HG03175 (cell line): ENCODE measurements around the gene MICAL2.
A peak's percentile ranks its signal among the peaks of the same experiment; 100 is the strongest.

Experiments
- ATAC-seq: cut with Tn5 transposase; IDR thresholded peaks from one replicate; pipeline ENCODE4 v1.9.1; 2021; ENCODE audit warnings: mild to moderate bottlenecking, moderate library complexity; ENCODE audit not compliant: unreplicated experiment

Gene MICAL2

DNA sequence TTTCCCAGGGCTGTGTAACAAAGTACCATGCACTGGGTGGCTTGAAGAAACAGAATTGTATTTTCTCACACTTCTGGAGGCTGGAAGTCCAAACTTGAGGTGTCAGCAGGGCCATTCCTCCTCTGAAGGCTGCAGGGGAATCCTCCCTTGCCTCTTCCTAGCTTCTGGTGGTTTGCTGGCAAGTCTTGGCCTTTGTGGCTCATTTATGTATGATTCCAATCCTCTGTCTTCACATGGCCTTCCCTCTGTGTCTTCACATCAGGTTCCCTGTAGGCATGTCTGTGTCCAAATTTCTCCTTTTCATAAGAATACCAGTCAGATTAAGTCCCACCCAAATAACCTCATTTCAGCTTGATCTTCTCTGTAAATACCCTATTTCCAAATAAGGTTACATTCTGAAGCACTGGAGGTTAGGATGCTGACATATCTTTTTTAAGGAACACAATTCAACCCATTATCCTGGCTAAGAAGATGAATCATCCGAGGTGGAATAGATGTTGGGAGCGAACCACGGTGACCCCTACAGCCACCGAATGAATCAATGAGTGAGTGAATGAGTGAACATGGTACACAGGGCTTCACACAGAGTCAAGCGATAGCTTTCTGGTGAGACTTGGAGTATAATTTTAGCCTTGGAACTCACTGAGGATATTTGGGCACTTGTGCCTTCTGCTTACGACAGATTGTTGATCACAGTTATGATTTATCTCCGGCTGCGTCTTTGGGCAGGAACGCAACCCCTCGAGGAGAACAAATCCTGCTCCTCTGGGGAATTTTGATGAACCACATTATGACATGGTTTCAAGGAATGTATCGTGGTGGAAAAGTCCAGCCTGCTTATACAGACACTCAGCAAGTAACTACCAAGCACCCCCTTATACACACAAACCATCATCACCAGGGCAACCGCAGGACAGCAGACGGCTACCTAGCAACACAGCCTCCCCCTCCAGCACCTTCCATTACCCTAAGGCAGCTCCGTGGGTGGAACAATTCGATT is 34.3 kb upstream of the MICAL2 start:
- ATAC-seq, result no peak

DNA sequence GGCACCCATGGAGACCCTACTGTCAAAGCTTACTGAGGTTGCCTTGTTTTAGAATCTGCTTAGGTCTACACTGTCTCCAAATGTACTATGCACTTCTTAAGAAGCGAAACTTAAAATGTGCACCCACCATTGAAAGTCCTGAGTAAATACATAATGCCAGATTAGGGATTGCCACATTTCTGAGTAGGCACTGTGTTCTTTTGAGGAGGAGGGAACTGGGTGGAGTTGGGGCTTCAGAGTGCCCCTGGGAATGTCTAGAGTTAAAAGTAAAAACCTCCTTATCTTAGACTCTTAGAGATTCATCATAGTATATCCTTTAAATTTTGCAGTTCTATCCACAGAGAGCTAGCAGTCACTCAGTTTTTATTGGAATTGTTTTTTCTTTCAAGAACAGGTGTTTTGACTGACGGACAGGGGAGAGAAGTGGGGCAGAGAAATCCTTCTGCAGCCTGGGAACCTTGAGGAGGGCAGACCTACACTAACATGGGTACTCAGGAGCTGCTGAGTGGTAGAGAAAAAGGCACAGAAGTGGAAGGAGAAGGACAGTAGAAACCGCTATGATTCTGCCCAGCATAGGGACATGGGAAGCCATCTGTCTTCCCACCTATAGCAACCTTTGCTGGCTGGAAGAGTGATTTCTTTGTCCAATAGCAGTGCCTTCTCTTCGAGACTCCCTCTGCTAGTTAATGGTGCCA is 33.4 kb upstream of the MICAL2 start:
- ATAC-seq, result no peak

DNA sequence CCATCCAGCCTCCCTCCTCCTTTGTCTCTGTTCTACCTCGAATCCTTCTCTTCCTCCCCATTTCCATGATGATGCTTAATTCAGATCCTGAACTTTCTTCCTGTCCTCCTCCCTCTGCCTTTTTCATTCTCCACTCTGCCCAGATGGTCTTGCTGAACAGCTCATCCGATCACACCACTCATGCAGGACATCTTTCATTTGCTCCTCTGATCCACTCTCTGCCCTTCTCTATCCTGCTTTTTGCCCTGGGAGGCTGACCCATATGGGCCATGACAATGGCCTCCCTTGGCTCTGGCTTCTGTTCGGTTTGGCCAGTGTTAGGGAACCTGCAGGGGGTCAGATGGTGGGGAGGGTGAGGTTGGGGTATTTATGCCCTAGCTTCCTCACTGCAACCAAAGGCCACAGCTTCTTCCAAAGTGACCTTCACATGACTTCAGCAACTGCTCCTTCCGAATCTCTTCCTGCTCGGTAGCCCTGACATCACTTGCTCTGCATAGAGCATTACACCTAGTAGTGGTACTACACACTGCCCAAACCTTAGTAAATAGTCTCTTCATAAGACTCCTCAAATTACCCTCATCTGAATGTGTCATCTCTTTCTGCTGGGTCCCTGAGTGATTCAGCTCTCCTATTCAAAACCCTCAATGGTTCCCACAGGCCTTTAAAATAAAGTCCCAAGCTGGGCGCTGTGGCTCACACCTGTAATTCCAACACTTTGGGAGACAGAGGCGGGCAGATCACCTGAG is 32.7 kb upstream of the MICAL2 start:
- no peak for ATAC-seq

DNA sequence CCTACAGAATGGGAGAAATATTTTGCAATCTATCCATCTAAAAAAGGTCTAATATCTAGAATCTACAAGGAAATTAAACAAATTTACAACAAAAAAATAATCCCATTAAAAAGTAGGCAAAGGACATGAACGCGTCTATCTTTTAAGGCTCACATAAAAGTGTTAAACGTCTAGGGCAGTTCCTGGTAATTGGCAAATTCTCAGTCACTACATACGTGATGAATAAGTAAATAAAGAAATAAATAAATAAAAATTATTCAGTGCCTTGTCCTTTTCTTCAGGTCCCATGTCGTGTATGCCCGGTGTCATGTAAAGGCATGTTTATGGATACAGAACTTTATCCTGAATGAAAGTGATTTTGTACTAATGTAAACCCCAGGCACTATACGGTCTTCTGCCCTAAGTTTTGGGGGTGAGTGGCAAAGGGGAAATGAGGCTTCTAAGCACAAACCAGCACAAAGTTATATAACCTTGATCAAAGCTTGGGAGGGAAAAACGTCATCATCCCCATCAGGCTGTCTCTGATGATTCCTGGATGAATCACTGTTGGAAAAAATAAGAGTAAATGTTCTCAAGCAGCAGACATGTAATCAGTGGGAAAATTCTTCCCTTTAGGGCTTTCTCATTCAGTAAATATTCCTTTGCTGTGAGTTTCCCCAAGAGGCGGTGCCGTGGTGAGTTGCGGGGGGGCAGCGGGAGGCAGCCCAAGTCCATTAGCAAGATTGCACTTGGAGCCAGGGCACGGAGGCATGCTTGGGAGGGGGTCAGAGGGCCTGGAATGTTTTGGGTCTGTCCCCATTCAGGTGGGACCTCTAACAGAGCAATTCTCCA is 30.4 kb upstream of the MICAL2 start:
- no peak for ATAC-seq

DNA sequence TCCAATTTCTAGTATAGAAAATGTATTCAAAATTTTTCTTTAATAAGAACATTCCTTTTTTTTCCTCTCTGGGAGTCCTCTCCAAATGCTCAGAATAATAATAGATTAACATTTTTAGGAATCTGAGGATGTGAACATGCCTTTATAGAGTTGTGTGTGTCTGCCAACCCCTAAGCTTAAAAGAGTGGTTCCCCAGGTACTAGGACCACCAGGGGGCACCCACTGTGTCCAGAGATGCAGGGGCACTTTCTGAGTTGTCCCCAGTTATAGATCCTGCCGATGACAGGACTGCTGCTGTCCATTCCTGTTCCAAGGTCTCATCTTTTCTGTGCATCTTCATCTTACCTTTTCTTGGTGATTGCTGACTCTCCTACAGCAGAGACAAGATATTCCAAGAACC is 27.0 kb upstream of the MICAL2 start:
- ATAC-seq, result no peak

DNA sequence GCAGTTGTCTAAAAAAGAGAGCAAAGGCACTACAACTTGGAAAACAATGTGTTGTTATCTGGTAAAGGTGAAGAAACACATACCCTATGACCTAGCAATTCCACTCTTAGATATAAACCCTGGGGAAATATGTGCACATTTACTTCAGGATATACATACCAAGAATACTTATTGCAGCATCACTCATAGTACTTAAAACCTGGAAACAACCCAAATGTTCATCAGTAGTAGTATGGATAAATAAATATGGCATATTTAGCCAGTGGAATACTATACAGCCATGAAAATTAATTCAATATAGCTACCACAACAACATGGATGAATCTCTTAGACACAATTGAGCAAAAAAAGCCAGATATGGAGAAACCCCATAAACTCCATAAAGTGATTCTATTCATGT is 26.1 kb upstream of the MICAL2 start:
- ATAC-seq, result no peak

DNA sequence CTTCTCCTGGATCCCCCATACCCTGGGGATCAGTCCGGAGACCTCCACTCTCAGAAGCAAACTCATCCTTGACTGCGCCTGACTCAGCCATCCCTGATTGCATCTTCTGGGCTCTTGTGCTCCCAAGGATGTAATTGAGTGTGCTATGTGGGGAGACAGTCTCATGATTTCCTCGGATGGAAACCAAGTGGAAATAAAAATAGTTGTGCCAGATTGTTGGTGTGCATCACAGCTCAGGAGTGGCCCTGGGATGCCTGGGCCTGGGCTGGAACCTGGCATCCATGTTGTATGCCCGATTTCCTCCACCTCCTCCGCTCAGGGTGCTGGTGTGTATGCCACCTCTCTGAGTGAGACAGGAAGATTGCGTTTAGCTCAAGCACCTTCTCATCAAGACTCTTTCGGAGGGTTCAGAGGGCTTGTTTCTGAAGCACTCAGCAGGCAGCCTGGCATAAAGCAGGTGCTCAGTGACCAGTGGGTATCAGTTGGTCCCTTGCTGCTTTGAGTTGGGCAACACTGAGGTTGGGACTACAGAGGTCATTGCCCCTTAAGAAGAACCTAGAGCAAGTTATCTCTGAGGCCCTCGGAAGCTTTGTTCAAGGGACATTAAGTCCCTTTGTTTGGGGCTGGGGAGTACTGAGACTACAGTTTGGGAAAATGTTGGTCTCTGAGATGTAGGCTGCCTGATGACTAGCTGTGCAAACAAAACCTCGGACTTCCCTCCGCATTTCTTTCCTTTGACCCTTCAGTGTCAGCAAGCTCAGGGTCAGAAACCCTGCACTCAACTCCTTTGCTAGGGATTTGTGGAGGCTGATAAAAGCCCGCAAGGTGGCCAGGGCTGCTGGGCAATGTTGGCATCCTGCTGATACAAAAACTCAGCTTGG is 24.8 kb upstream of the MICAL2 start:
- no peak for ATAC-seq

DNA sequence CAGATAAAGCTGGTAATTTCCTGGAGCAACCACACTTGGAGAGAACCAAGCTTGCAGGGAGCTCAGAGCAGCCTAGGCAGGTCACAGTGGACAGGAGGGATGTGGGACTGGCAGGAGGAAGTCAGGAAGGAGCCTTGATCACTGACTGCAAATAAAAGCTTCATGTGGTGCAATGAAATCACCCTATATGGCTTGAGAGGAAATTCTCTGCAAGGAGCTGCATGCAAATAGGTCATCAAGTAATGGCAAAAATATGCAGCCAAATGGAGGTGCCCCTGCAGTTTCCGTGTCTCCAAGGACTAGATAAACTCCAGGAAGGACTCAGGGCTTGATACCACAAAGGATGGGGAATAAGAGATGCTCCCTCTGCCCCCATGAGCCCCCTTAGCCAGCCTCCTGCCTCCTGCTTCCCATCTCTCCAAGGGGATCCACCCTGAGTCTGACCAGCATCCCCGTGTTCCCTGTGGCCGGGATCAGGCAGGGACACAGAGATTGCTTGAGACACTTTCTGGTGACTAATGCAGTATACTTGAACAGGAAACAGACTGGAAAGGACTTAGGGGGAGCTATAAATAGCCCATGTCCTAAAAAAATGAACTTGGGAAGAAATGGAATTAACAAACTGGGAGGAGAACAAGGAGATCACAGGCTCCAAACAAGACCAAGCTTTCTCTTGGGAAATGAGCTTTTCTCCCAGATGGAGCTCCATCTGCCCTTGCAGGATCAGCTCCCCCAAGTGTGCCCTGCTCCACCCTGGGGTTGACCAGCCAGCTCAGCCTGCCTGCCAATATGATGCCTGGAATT is 23.9 kb upstream of the MICAL2 start:
- ATAC-seq, result no peak

DNA sequence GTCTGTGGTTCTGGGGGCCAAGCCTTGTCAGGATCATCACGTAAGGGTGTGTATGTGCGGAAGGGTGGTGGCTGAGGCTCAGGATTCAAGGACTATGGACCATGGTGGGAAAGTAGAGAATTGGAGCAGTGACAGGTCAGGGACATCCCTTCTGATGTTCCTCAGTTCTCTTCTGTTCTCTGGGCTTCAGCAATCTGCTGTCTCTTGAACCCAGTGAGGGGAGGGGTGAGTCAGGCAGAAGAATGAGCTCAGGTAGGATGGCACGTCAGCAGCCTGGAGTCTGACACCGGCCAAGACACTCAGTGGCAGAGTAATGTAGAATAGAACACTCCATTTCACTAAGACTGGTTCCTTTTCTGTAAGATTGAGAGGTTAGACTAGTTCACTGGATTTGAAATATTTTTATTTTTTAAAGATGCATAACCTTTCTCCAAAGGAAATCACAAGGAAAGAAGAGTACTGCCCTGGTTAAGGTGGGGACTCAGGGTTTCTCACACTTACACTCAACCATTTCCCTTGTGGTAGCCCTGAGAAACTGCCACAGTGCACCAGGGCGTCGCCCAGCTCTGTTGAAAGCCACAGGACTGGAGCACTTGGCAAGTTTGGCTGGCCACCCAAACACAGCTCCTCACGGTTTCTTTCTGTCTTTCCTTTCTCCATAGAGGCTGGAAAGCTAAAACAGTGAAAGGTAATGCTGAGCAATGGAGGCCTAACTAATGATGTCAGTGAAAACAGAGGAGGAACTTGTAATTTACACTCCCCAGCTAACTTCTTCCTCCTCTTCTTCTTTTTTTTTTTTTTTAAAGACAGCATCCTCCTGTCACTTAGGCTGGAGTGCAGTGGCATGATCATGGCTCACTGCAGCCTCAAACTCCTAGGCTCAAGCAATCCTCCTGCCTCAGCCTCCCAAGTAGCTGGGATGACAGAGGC is 23.1 kb upstream of the MICAL2 start:
- ATAC-seq, result peak; percentile 82

DNA sequence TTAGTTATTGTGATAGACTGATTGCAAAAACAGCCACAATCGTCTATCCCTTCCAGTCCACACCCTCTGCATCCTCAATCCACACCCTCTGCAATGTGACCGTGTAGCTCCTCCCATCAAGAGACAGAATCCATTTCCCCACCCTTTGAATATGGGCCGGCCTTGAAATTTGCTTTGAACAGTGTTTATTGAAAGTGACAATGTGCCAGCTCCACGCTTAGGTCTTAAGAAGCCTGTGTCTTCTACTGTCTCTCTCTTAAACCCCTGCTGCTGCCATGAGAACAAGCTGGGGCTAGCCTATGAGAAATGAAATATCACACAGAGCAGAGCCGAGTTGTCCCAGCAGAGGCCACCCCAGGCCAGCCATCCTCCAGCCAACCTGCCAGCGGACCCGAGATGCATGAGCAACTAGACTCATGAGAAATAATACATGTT is 22.3 kb upstream of the MICAL2 start:
- ATAC-seq, result no peak

DNA sequence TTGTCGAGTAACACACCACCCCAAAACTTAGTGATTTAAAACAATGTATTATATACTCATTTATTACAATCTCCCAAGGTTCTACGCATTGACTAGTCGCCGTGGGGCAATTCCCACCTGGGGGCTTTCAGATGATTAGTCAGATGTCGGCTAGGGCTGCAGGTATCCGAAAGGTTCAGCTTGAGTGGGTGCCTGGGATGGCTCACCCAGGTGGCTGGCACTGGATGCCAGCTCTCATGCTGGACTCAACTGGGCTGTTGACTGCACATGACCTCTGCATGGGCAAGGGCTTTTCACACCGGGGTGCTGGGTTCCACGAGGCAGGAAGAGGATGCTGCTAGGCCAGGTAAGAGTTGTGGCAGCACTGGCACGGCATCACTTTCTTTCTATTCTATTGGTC is 21.9 kb upstream of the MICAL2 start:
- no peak for ATAC-seq

DNA sequence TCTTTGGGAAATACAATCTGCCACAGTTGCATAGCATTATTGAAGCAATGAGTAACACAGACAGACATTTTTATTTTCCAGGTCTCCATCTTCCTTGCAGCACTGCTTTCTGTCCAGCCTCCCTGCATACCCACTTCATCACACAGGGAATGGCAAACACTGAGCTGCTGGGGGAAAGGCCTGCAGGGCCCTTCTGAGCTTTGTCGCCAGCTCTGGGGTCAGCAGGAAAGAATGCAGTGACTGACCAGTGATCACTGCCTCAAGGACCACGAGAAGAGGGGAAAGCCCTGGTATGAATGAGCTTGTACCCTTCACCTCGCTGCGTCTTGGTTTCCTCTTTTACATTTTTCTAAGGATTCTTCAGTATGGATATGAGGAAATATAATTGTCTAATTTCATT is 21.3 kb upstream of the MICAL2 start:
- ATAC-seq, result no peak

DNA sequence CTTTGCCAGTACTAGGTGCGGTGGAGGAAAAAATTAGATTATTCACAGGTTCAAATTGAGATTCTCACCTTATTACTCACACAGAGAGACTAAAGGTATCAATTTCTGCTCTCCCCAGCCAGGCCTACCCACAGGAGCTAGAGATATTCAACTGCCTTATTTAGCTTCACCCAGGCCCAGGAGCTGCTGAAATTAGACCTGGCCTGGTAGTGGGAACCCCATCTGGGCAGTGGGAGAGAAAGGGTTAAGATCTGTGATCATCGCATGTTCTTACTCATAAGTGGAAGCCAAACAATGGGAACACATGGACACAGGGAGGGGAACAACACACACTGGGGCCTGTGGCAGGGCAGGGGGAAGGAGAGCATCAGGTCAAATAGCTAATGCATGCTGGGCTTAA is 20.9 kb upstream of the MICAL2 start:
- ATAC-seq, result no peak

DNA sequence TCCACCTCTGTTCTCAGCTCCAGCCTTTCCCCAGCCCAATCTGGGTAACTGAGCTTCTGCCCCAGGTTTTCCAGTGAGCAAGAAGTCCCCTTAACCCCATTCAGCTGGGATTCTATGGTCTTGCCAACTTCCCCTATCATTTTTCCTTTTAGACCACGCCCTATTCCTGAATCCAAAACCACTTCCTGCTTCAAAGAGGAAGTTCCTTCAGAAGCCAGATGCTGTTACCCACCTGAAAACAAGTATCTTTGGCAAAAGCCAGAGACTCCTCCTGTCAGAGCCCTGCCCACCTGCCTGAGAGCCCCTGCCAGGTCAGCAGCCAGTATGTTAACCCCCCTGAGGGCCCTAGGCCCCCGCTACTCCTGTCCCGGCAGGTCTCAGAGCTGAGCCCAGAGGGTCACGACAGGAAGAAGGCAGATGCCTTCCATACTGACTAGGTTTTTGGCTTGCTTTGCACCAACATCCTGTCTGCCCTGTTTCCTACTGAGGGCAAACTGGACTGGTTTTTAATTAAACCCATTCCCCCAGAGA is 20.3 kb upstream of the MICAL2 start:
- ATAC-seq, result no peak

DNA sequence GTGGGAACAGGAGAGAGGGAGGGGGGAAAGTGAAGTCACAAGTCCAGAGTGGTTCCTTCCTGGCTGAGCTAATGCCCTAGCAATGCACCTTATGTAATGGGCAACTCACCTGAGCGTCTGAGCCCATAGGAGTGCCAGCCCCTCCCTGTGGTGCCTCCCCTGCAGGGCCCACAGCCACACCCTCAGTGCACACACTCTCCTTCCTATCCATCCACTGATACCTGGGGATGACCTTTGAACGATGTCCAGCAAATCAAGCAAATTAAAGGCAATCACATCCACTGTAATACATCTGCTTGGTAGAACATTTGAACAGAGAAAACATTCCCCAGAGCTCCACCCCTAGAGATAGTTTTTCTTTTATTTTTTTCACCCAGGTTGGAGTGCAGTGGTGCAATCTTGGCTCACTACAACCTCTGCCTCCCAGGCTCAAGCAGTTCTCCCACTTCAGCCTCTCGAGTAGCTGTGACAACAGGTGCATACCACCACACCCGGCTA is 19.6 kb upstream of the MICAL2 start:
- ATAC-seq, result no peak

DNA sequence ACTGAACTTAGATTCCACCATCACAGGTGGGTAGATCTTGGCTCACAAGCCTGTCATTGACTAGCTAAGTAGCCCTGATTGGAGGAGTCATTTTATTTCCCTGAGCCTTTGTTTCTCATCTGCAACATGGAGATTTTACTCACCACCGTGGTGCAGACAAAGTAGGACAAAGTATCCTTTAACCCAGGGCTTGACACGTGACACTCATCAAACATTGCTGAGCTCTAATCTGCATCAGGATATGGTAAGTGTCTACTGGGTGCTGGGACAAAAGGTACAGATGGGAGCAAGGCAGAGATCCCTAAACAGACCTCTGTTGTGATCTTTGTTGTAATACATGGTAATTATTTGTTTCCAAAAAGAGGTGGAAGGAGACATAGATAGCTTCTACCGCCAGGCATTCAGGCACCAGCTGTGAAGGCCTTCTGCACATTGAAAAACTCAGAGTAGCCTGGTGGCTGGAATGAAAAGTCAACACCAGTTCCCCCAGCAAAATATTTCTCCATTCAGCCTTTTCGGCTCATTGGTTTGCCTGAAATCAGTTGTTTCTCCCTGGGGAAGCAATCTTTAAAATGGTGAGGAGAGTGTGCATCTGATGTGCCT is 18.3 kb upstream of the MICAL2 start:
- ATAC-seq, result no peak

DNA sequence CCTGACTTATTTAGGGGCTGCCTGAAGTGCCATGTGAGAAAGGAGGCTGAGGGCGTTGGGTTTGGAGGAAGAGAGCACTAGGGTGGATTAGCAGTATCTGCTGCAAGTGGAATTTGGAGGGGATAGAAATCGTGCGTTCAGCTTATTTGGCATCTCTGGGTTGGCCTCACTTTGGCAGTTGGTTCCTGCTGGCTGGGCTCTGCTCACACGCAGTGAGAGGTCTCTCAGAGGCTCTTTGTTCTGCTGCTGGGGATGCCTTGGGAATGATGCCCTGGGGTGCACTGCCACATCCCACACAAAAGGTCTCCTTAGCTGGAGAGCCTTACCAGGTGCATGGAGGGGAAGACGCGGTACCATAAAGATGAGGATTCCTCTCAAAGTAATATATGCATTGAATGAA is 17.7 kb upstream of the MICAL2 start:
- no peak for ATAC-seq
